GM11168 (cell line): Measurements from ENCODE around the gene SMYD5.
"Not testable (repeated sequence)": the region's sequence is repeated elsewhere in the genome, so short reads cannot be mapped to it uniquely, and the experiment has no call there.

ENCODE experiments used
- in situ Hi-C: fragments of 300-500 bp; cut with MboI; formaldehyde crosslinking; loops from one replicate; pipeline ENCODE4 v1.12.0; 2022; ENCODE audit warnings: low sequenced_read_pairs; ENCODE audit not compliant: unreplicated experiment

SMYD5 gene

DNA sequence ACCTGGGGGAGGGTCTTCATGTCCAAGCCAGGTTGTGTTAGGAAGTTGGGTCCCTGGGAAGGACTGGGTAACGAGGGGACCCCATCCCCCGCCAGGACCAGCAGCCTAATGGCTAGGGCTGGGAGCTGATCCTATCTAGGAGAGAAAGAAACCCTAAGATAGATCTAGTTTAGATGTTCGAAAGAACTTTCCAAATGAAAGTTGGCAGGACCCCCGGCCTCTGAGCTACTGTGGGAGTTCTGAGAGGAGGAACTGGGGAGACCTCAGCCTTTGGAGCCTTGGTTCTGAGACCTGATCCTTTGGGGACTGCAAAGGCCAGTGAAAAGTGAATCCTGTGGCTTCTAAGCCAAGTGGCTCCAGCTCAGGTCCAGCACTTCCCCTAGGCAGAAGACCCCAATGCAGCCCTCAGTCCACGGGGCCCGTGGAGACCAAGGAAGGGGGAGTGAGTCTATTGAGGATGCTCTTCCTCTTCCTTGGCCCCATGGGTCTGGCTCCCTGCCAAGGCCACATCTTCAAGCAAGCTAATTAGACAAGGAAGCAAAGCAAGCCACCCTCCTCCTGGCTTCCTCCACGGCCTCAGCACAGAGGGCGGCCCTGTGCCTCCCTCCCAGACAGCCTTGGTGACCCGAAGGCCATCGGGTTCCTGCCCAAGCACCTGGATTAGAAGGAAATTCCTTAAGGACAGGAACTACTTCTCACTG lies 43.5 kb downstream of the SMYD5 start:
- in situ Hi-C loops, result no loop called here

- in situ Hi-C loops, result no loop called here
Measured at GRCh38 chr2:73258186-73258912, 44.3 kb downstream of the SMYD5 start.

DNA sequence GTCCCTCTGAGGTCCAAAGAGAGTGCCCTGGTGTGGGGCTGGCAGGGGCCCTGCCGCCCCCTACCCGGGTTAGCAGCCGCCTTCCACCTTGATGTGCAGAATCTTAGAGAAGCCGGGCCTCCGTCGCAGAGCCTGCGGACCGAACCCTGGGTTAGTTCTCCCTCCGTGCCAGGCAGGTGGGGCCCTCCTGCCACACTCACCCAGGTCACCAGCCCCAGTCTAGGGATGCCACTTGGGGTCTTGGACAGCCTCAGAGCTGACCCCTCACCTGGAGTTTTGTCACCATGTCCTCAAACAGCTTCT lies 44.8 kb downstream of the SMYD5 start:
- in situ Hi-C loops, result no loop called here

DNA sequence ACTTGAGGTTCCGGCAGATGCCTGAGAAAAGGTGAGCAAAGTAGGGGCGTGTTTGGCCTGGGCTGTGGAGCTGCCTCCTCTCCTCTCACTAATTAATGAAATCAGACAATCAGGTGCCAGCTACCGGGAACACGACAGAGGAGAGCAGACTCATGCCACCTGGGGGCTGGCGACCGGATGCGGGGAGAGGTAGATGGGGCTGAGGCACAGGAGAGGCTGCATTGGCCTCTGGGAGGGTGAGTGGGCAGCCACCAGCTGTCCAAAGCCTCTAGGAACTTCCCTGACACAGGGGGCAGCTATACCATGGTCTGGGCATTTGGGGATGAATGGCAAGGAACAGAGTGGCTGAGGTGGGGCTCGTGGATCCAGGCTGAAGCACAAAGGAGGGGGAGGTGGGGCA lies 45.2 kb downstream of the SMYD5 start:
- in situ Hi-C loops, result no loop called here

- in situ Hi-C loops, result no loop called here
Measured at GRCh38 chr2:73259704-73260337, 45.8 kb downstream of the SMYD5 start.

GRCh38 chr2:73260338-73260984 lies 46.4 kb downstream of the SMYD5 start:
- in situ Hi-C loops, result no loop called here

DNA sequence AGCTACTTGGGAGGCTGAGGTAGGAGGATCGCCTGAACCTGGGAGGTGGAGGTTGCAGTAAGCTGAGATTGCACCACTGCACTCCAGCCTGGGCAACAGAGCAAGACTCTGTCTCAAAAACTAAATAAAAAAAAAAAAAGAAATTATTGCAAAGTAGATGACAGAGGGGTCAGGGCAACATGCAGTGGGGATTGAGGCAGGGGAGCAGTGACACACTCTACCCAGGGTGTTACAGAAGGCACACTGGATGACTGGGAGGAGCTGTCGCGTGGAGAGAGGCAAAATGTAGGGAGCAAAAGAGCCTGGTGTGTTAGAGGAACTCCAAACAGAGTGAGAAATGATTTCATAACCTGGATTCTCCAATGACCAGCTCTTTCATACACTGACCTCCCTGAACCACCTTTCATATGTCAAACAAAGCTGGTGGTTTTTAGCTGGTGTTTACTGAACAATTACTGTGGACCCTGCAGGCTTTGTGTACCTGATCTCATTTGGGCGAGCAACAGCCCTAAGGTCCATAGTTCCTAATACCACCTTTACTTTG lies 48.1 kb downstream of the SMYD5 start:
- in situ Hi-C loops, result no loop called here

DNA sequence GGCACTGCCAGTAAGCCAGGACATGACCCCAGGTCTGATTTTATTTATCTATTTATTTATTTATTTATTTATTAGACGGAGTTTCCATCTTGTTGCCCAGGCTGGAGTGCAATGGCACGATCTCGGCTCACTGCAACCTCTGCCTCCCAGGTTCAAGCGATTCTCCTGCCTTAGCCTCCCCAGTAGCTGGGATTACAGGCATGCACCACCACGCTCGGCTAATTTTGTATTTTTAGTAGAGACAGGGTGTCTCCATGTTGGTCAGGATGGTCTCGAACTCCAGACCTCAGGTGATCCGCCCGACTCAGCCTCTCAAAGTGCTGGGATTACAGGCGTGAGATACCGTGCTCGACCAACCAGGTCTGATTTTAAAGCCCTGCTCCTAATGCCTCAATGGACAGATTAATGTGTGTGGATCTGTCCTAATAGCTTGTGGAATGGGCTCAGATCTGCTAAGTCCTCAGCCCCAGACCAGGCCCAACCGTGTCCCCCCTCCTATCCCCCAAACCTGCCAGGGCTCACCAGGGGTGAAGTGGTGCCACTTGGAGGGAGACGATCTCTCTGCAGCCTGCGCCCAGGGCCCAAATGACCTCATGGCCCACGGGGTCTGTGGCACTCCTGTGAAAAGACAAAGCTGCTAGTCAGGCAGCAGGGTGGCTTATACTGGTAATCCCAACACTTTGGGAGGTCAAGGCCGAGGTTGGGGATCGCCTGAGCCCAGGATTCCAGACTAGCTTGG lies 48.8 kb downstream of the SMYD5 start:
- in situ Hi-C loops, result not testable (repeated sequence)

- in situ Hi-C loops, result no loop called here
Measured at GRCh38 chr2:73263540-73264331, 49.7 kb downstream of the SMYD5 start.

DNA sequence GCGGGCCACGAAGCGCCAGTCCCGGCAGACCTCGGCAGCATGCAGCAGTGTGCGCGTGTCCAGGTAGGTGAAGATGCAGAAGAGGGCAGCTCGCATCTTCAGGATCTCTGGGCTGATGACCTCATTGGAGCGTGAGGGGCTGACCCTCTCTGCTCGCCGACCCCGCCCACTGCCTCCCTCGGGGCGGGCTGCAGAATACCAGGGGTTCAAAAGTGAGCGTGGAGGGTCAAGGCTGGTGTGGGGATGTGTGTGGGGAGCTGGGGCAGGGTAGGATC lies 50.2 kb downstream of the SMYD5 start:
- in situ Hi-C loops, result no loop called here

- in situ Hi-C loops, result no loop called here
Measured at GRCh38 chr2:73264783-73265182, 50.7 kb downstream of the SMYD5 start.

- in situ Hi-C loops, result no loop called here
Measured at GRCh38 chr2:73265298-73266060, 51.4 kb downstream of the SMYD5 start.

- in situ Hi-C loops, result no loop called here
Measured at GRCh38 chr2:73266061-73266901, 52.2 kb downstream of the SMYD5 start.

- in situ Hi-C loops, result no loop called here
Measured at GRCh38 chr2:73267008-73267407, 53.0 kb downstream of the SMYD5 start.

- in situ Hi-C loops, result no loop called here
Measured at GRCh38 chr2:73268366-73268829, 54.4 kb downstream of the SMYD5 start.

DNA sequence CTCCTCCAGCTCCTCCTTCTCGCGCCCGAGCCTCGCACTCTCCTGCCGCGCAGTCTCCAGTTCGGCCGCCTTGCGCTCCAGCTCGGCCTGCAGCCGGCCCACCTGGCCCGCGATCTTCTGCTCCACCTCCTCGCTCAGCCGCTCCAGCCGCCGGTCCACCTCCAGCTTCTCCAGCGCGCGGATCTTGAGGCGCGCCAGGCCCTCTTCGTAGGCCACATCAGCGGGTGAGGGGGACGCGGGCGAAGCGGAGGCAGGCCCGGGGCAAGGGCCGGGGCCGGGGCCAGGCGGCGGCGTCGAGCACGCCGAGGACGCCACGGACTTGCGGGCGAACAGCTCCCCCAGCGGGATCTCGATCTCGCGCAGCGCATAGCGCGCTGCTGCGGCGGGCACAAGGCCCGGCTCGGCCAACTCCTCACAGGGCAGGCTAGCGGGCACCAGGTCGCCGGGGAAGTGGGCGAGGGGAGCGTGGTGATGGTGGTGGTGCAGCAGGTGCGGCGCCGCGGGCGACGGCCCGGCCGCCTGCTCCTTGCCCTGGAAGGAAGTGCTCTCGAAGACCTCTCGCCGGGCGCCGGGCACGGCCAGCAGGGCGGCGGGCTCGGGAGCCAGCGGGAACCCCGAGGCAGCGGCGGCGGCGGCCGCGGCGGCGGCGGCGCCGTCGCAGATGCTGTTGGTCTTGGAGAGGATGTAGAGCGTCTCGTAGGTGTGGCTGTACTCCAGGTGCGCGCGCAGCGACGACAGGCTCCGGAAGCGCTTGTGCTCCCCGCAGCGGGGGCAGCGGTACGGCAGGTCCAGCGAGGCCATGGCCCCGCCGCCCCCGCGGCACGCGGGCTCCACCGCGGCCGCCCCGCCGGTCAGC lies 55.0 kb downstream of the SMYD5 start:
- in situ Hi-C loops, result no loop called here
